Loucy (cell line): Measurements from ENCODE around the gene XKR8.
A peak's percentile ranks its signal among the peaks of the same experiment; 100 is the strongest.

Experiments
- H2AFZ ChIP-seq: fragments of 200-600 bp; sonication (generic); 2 replicates; pipeline ENCODE4 v1.6.0; 2016; ENCODE audit warnings: antibody characterized with exemption, mild to moderate bottlenecking, low read length, moderate library complexity
- H3F3A ChIP-seq: fragments of 200-600 bp; 2 replicates; pipeline ENCODE4 v1.6.0; 2016; ENCODE audit warnings: antibody characterized with exemption, low read depth, mild to moderate bottlenecking
- H3K27me3 ChIP-seq: fragments of 200-600 bp; sonication (generic); 2 replicates; pipeline ENCODE4 v1.6.1; 2014; ENCODE audit warnings: low read length, mild to moderate bottlenecking; ENCODE audit not compliant: insufficient read depth, poor library complexity, severe bottlenecking
- H3K36me3 ChIP-seq: fragments of 200-600 bp; sonication (generic); 2 replicates; pipeline ENCODE4 v1.6.1; 2016; ENCODE audit warnings: low read length; ENCODE audit not compliant: insufficient read depth
- H3K4me1 ChIP-seq: fragments of 200-600 bp; sonication (generic); 2 replicates; pipeline ENCODE4 v1.5.1; 2014; ENCODE audit warnings: low read length, mild to moderate bottlenecking; ENCODE audit not compliant: insufficient read depth, poor library complexity, severe bottlenecking
- H3K4me2 ChIP-seq: fragments of 200-600 bp; sonication (generic); 2 replicates; pipeline ENCODE4 v1.6.0; 2014; ENCODE audit warnings: antibody characterized with exemption, low read length, low read depth, mild to moderate bottlenecking; ENCODE audit not compliant: poor library complexity, severe bottlenecking
- H3K4me3 ChIP-seq: fragments of 200-600 bp; sonication (generic); 2 replicates; pipeline ENCODE4 v1.5.1; 2014; ENCODE audit warnings: low read length, mild to moderate bottlenecking, mixed read lengths; ENCODE audit not compliant: poor library complexity, severe bottlenecking
- H3K79me2 ChIP-seq: fragments of 200-600 bp; sonication (generic); 2 replicates; pipeline ENCODE4 v1.6.1; 2014; ENCODE audit warnings: low read length; ENCODE audit not compliant: insufficient read depth
- H3K9ac ChIP-seq: fragments of 200-600 bp; sonication (generic); 2 replicates; pipeline ENCODE4 v1.6.0; 2014; ENCODE audit warnings: mild to moderate bottlenecking, low read depth, low read length, moderate library complexity; ENCODE audit not compliant: poor library complexity, severe bottlenecking
- H3K9me2 ChIP-seq: fragments of 200-600 bp; sonication (generic); replicated peaks from 2 replicates; pipeline ENCODE4 v1.6.1; 2016; ENCODE audit warnings: low read depth, low read length, mixed read lengths
- H3K9me3 ChIP-seq: fragments of 200-600 bp; sonication (generic); 2 replicates; pipeline ENCODE4 v1.6.1; 2014; ENCODE audit warnings: mild to moderate bottlenecking, antibody characterized with exemption, low read length, low read depth; ENCODE audit not compliant: insufficient read depth
- H4K20me1 ChIP-seq: fragments of 200-600 bp; sonication (generic); 2 replicates; pipeline ENCODE4 v1.6.0; 2014; ENCODE audit warnings: antibody characterized with exemption, low read length, mild to moderate bottlenecking; ENCODE audit not compliant: insufficient read depth, poor library complexity, severe bottlenecking
- CTCF ChIP-seq: fragments of 200-600 bp; sonication (generic); conservative IDR thresholded peaks from 2 replicates; pipeline ENCODE4 v1.5.1; 2014; ENCODE audit warnings: mild to moderate bottlenecking, antibody characterized with exemption, low read length
- EZH2phosphoT487 ChIP-seq: fragments of 200-600 bp; IDR thresholded peaks from 2 replicates; pipeline ENCODE4 v1.6.1; 2018; ENCODE audit warnings: antibody characterized with exemption, mild to moderate bottlenecking, moderate library complexity, borderline replicate concordance

XKR8 gene

DNA sequence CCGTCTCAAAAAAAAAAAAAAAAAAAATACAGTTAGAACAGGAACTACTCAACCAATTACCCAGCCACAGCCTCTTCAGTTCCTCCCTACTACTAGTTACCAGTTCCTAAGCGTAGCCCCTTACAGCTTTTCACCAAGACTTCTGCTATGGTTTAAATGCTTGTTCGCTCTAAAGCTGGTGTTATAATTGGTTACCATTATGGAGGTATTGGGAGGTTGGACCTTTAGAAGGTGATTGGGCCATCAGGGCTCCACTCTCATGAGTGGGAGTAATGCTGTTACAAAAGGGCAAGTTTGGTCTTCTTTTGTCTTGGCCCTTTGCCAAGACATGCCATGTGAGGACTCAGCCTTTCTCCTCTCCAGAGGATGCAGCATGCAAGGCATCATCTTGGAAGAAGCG lies 28.0 kb upstream of the XKR8 start:
- Histone ChIP-seq H3K4me1 (peaks cover 13% of the 10 kb centered on the region), H3K9me3 (no peaks in the 10 kb centered on the region), H3K9me2 (no peaks in the 10 kb centered on the region), H3K79me2 (no peaks in the 10 kb centered on the region), H3F3A (no peaks in the 10 kb centered on the region), H3K4me2 (no peak overlapping the region), H3K27me3 (no peaks in the 10 kb centered on the region), H4K20me1 (no peaks in the 10 kb centered on the region), H3K36me3 (no peaks in the 10 kb centered on the region), H3K9ac (no peak overlapping the region), H2AFZ (peak overlapping the region; percentile 76; the same call in 1 of the 2 replicates), H3K4me3 (no peak overlapping the region)
- TF ChIP-seq CTCF (no peak), EZH2phosphoT487 (no peak)

DNA sequence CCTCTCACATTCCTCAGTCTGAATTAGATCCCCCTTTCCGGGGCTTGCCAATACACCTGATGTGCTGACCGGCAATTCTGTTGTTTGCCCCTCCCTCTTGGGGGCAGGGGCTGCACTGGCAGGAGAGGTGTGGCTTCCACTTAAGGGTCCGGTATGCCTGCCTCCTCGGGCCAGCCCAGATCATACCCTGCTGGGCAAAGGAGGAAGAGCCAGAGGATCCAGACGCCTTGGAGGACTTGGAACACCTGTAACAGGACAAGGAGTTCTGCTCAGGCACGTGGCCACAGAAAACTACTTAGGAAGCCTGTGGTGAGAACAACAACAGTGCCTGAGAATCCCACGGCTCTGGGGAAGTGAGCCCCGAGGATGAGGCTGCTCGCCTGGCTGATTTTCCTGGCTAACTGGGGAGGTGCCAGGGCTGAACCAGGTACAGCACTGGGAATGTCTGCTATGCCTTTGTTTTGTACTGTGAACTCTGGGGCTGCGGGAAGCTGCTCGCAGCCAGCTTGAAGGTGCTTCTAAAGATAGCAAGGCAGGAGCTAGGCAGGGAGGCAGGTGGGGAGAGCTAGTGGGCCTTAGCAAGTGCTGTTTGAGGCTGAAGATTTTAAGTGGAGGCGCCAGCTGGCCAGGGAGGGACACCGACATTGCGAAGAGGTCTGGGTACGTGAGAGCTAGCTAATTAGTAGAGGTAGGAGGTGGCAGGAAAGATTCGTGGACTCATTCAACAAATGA lies 24.8 kb upstream of the XKR8 start, which contains the start of gene SMPDL3B:
SMPDL3B (plus strand) TSS at position 183 of the 732 bp plus-strand sequence; CDS start at position 367, 184 bp downstream.
- Histone ChIP-seq H3K4me3 (peak within 1 kb of the TSS; percentile 67), H3K36me3 (no peaks in the 10 kb centered on the region), H3K79me2 (no peaks in the 10 kb centered on the region), H3K4me2 (peak within 1 kb of the TSS; percentile 69), H3K27me3 (no peaks in the 10 kb centered on the region), H3K4me1 (peaks cover 13% of the 10 kb centered on the region), H3F3A (no peaks in the 10 kb centered on the region), H3K9me2 (no peaks in the 10 kb centered on the region), H3K9ac (peak within 1 kb of the TSS; percentile 40), H4K20me1 (no peaks in the 10 kb centered on the region), H3K9me3 (no peaks in the 10 kb centered on the region), H2AFZ (peak within 1 kb of the TSS; percentile 95)
- no peak for TF ChIP-seq CTCF
- TF ChIP-seq EZH2phosphoT487, result no peak

DNA sequence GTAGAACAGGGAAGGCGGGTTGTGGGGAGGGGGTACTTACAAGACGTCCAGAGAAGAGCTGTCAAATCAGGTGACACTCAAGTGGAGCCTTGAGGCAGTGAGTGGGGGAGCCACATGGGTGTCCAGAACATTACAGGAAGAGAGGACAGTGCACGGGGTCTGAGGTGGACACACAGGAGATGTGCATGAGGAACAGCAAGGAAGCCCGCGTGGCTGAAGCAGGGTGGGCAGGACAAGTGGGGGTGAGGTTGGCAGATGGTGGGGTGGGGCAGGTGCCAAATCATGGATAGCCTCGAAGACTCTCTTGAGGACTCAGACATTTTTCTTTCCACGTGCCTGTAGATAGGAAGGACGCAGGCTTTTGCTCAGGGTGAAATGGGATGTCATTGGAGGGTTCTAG lies 24.1 kb upstream of the XKR8 start:
- Histone ChIP-seq H3K9me3 (no peaks in the 10 kb centered on the region), H3K4me3 (no peak overlapping the region), H3K4me1 (peaks cover 13% of the 10 kb centered on the region), H3F3A (no peaks in the 10 kb centered on the region), H3K9ac (no peak overlapping the region), H4K20me1 (no peaks in the 10 kb centered on the region), H3K4me2 (peak overlapping the region; percentile 69), H2AFZ (peak overlapping the region; percentile 95; the same call in 1 of the 2 replicates), H3K36me3 (no peaks in the 10 kb centered on the region), H3K79me2 (no peaks in the 10 kb centered on the region), H3K27me3 (no peaks in the 10 kb centered on the region), H3K9me2 (no peaks in the 10 kb centered on the region)
- no peak for TF ChIP-seq EZH2phosphoT487
- no peak for TF ChIP-seq CTCF
